ENCODE results near the gene RAB23.
A peak's percentile ranks its signal among the peaks of the same experiment; 100 is the strongest.
"Not testable (repeated sequence)": the region's sequence is repeated elsewhere in the genome, so short reads cannot be mapped to it uniquely, and the experiment has no call there.

The RAB23 gene

DNA sequence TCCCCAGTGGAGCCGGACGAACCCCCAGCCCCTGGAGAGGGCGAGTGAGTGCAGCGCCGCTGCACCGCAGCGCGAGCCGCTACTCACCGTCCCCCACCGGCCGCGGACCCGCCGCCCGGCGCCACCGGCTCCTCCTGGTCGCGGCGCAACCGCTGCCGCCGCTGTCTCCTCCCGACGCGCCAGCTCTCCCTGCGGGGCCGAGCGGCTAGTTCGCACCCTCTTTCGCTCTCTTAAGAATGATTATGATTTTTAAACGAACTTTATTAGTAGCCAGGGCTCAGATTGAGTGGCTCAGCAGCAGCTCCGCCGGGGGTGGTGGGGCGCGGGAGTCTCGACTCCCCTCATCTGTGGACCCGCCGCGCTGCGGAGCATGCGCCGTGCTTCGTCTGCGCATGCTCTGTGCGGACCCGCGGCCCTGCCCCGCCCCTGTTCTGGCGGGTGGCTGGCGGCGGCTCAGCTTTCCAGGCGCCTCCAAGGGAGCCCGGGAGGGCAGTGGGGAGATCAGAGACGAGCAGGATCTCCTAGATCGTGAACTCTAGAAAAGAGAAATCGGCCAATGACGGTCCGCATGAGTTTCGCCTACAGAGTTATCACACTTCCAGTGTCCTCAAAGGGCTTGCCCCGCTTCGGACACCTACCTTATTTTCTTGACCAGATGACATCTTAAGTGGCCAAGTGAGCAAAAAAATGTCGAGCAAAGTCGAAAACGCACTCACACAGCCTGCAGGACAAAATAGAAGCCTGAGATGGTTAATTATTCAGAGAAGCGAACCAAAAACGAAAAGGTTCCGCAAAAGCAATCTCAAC, at the start of gene RAB23:
TSS of gene RAB23 (minus strand) at position 372 of the 807 bp plus-strand sequence. CDS start 11,927 bp downstream, outside the sequence.
- DNase-seq: peak; percentile 86

DNA sequence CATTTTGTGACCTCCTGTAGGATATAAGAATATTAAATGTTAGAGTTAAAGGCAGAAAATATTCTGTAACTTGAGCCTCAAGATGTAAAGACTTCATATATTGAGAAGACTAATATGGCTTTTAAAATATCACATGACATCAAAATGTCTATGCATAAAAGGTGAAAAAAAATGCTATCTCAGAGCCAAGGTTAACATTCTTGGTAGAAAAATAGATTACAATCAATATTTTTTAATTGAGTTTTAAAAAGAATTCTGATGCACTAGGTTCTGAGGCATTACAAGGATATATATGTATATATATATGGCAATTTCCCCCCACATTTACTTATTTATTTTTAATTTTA, 46.2 kb upstream of the RAB23 start:
- no peak for DNase-seq

DNA sequence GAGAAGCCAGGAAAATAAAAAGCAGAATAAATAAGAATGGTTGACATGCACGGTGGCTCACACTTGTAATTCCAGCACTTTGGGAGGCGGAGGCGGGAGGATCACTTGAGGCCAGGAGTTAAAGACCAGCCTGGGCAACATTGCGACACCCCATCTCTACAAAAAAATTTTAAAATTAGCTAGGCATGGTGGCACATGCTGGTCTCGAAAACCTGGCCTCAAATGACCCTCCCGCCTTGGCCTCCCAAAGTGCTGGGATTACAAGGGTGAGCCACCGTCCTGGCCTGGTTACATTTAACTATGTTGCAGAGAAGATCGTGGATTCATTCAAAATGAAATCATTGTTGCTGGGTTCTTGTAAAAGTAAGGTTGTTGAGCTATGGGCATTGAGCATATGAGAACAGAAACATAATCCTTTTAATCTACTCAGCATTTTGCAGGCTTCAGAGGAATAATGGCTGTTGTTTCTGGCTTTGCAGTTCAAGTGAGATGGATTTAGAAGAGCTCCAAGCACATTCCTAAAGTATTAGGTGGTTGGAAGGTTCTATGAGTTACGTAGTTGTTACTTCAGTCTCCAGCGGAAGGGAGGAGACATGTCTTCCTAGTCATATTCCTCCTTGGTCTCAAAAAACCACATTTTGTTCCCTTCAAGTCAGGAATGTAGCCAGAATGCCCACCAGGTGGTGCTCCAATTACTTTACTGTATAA, 45.6 kb upstream of the RAB23 start:
- peak; percentile 60 for DNase-seq

DNA sequence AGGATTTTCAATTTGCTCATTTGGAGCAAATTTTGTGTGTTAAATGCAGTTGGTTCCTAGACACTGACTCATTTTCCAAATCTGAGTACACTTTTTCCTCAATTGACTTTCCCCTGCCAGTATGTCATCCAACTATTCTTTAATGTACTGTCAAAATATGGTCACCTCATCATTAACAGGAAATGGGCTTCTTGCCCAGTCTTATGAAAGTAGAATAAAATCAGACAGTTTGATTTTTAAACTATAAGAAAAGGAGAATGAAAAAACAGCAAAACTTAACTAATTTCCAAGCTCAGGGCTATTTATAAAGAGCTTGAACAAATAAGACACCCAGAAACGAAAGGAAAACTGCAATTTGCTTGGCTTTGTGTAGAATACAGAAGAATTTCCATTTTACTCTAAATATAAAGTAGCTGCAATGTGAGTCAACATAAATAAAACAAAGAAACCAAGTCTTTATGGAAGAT, 43.7 kb upstream of the RAB23 start:
- peak; percentile 23 for DNase-seq

DNA sequence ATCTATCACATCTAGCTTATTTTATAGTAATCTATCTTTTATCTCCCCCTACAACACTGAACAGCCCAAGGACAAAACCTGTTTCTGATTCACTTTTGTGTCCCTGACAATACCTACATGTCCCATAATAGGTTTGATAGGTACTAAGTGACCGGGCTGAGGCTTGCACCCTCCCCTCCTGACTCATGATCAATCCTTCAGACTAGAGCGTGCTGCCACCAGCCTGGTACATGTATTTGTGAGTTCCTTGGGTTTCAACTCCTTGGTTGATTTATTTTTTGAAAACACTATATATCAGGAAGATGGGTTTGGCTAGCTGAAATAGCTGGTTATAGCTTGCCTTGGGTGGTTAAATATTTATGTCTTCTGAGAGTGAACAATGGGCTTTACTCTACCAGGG, 41.6 kb upstream of the RAB23 start:
- no peak for DNase-seq

DNA sequence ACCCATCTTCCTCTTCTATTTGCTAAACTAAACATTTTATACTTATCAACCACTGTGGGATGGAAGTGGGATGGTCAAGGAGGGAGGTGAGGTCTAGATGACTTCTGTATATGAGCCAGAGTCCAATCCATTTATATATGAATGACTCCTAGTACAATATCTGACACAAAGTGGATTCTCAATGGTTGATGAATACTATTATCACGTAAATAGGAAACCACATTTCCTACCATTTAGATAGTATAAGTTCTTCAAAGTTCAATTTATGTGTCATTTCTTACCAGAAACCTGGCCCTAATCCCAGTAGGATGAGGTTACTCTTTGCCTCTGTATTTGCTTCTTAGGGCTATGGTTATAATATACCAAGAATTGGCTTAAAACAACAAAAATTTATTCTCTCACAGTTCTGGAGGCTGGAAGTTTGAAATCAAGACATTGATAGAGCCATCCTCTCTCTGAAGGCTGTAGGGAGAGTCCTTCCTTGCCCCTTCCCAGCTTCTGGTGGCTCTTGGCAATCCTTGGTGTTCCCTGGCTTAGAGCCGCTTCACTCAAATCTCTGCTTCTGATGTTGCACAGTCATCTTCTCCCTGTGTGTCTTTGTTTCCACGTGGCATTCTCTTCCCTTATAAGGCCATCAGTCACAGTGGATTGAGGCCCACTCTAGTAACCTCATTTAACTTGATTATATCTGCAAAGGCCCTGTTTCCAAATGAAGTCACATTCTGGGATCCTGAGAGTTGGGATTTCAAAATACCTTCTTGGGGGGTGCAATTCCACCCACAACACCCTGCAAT, 41.0 kb upstream of the RAB23 start:
- no peak for DNase-seq

DNA sequence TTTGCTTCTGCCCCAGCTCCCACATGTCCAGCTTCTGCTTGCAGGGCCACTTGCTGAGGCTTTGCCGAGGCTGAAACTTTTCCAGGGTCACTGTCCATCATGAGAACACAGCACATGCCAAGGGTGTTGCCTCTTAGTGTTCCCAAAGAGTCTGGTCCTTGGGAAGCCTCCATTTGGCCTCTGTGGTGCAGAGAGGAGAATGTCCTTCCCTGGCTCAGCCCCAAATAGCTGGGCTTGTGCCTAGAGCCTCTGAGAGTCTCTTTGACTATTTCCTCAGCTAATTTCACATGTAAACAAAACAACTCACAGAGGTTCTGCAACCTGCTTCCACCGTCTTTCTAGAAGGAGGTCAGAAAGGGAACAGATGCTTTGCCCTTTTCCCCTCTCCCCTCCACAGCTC, 40.4 kb upstream of the RAB23 start:
- no peak for DNase-seq

DNA sequence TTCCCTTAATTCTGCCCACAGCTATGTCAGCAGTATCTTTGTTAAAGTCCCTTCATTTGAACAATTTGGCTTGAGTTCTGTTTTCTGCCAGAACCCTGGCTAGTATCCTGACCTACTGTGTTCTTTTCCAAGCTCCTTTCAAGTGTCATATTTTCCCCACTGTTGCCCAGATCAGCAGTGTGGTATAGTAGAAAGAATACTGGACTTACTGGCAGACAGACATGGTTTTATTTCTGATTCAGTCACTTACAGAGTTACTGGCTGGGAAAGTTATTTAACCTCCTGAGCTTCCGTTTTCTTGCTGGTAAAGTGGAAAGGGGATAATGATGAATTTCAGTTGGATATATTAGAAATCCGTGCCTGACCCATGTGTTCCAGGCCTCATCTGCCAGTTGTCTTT, 39.8 kb upstream of the RAB23 start:
- DNase-seq: no peak

DNA sequence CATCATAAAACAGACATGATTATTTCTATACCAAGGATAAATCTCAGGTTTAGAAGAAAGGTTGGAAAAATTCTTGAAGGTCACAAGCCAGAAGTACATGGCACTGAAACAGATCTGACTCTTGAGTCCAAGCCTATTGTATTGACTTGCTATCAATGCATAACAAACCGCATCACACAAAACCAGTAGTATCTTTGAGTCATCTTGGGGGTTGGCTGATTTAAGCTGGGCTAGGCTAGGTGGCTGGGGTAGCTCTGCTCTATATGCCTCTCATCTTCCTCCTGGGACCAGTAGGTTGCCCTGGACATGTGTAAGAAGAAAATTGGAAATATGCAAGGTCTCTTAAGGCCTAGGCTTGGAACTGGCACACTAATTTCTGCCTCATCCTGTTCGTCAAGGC, 37.0 kb upstream of the RAB23 start:
- DNase-seq: no peak

DNA sequence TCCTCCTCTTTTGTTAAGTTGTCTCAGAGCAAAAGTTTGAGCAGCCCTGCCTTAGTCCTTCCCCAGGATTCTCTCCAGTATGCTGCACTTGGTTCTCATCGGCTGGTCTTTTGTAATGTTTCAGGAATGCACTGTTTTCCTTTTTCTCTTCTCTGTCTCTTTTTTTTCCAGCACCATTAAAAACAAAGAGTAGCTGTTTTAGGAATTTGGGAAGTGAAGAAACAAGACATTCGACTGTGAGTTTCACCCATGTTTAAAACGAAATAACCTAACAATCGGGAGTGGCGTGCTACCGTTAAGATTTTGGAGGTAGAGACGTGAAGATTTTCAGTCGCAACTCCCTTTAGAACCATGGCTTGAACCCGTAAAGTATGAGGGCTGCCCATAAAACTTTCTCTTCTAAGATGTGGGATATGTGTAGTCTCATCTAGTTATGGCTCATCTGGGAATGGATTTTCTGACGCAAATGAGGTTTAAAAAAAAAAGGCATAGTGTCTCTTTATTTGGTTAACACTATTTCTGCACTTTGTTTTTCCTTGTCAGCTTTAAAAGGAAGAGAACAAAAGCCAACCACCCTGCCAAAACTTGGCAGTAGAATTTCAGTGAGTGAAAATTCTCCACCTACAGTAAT, 35.9 kb upstream of the RAB23 start:
- DNase-seq: no peak

DNA sequence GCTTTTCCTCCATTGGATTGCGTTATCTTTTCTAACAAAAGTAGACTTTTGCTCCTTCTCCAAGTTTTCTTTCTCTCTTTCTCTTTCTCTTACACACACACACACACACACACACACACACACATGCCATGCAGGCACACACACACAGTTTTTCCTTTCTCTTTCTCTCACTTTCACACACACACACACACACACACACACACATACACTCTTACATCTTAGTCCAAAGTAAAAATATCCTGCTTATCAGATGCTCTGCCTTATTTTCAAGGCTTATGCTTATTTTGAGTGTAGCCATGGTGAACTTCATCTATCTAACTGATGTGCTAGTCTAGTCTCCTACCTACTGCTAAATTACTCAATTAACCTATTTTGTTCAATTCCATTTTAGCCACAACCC, 34.4 kb upstream of the RAB23 start:
- no peak for DNase-seq

DNA sequence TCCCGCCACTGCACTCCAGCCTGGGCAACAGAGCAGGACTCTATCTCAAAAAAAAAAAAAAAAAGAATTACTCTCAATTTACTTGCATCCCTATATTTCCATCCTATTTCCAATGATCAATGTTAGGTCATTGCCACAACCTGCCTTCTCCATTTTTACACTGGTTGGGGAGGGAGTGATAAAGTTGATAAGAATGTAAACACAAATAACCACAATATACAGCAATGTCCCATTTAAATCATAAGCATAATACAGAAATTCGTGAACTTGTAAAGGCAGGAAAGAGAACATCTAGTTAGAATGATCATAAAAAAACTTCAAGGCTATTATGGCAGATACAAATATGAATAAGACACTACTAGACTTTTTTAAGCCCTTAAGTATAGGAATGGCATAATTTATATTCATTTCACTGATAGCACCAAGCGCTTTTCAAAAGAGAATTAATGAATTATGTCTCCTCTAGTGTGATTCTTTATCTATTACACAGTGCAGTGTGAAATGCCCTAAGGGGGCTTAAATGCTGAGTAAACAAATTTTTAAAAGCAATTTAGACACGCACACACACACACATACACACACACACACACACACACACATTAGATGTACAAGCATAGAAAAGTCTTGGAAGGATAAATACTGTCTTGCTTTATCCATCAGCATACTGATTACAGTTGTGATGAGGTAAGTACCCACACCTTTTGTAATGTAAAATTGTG, 33.5 kb upstream of the RAB23 start:
- DNase-seq: no peak

DNA sequence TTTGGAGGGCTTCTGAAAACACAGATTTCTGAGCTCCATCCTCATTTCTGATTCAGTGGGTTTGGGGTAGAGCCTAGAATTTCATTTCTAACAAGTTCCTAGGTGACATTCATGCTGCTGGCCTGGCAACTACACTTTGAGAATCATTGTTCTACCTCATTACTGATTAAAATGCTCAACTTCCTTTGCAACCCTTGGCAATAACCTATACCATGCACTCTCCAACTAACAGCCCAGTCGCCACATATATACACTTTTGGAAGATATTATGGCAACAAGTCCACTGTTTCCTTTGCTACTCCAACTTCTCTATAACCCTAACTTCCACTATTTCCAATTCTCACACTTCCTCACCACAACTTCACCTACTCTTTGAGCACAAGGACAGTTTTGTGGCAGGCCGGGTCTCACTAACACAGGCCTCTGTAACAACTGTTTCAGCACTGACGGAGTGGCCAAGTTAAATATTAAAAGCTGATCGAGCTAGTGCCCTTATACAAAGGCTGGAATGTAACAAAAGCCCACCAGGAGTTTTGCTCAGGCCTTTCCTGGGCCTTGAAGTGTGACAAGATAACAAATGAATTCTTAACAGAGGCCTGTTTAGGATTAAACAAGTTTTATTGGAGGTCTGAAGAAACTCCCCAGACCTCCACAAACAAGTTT, 32.1 kb upstream of the RAB23 start:
- DNase-seq: no peak

DNA sequence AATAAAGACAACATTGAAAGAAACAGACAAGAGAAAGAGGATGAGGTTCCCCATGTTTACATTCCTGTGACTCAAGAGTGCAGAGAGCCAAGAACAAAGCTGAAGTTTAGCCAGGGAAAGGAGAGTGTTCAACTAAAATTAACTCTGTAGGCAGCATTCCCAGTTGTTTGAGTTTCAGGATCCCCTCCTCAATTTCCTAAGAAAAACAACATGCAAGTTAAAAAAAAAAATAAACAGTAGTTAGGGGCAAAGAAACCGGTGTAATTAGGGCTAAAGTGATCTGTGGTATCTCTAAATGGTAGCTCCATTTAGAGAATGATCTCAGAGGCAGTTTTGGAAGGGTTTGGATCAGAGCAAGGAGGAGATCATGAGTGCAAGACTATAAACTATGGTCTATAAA, 30.9 kb upstream of the RAB23 start:
- no peak for DNase-seq

DNA sequence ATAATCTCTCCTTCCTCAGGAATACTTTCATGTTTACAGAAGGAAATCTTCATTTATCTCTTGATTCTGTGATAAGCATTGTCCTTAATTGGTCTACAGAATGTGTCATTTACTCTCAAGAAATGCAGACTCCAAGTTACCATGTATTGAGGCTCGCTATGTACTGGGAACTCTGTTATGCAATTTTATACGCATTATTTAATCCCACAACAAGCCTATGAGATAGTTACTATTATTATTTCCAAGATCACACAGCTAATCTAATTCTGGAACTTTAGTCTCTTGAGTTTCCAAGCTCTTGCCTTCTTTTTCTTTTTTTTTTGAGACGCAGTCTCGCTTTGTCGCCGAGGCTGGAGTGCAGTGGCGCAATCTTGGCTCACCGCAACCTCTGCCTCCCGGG, 30.0 kb upstream of the RAB23 start:
- no peak for DNase-seq

DNA sequence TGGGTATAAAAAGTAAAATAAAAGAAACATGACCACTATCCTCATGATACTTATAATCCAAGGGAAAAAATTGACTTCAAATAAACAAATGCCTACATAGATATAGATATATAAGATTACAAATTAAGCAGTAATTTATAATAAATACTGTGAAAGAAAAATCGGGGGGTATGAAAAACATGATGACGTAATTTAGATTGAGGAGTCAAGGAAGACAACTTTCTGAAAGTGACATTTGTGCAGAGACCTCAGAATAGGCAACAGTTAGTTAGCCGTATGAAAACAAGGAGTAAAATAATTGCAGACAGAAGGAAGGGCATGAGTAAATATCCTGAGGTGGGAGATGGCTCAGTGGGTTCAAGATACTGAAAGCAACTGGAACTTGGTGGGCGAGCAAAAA, 28.2 kb upstream of the RAB23 start:
- DNase-seq: no peak

DNA sequence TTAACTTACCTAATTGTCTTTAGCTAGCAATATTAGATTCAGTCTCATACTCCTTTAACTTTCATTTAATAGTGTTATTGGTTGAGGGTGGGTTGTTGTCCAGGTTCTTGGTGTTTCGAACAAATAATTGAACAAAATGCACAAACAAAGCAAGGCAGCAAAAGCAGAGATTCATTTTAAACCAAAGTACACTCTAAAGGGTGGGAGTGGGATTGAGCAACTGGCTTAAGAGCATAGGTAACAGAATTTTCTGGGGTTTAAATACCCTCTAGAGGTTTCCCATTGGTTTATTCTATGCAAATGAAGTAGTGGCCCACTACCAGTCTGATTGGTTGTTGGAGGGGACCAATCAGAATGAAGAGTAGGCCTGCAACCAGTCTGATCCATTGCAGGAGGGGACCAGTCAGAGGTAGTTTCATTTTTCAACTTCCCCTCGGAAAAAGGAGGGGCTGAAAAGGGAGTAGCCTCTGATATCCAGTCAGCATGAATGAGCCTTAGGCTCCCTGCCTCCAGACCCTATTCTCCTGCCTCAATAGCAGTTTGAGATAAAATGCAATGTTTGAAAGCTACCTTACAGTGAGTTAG, 26.3 kb upstream of the RAB23 start:
- no peak for DNase-seq

DNA sequence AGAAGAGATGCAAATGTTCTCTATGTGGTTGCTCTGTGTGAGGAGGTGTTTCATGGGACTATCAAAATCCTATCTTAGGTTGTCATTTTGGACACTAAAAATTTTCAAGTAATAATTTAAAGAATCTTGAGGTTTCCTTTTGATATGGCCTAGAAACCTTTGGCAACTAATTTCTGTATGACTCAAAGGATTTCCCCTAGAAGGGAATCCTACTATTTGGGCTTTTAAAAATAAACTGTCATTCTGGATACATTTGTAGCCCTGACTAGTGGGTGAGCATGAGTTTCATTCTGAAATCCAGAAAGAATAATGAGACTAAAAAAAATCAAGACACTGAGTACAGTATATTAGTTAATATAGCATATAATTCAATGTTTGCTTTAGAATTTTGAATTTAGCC, 25.5 kb upstream of the RAB23 start:
- no peak for DNase-seq

DNA sequence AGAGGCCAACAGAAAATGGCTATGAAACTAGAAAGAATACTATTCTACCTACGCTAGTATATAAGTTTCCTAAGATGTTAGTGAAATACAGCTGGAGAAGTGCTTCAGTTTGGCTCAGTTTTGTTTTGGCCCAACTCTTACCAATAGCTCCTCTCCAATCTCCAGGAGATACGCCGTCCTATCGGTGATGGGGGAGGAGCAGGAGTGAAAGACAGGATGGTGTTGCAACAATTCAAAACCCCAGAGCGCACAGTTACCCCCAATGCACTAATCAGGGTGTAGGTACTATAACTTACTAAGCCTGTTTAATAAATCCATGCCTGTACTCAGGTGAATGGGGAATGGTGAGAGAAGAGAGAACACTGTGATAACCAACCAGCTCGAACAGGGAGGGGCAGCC, 24.2 kb upstream of the RAB23 start:
- no peak for DNase-seq

DNA sequence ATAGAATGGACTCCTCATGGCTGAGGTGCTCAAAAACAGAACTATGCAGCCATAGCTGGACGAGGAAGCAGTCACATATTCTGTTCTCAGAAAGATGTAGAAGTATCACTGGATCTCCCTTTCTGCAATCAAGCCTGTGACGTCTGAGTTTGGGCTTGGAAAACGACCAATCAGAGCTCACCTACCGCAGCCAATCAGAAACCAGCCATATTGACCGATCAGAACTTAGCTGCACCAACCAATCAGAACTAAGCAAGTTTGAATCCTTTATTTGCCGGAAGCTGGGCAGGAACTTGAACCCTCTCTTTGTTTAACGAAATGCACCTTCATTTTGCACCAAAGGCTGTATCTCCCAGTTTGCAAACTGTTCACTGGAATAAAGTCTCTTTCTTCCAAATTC, 21.8 kb upstream of the RAB23 start:
- DNase-seq: no peak

DNA sequence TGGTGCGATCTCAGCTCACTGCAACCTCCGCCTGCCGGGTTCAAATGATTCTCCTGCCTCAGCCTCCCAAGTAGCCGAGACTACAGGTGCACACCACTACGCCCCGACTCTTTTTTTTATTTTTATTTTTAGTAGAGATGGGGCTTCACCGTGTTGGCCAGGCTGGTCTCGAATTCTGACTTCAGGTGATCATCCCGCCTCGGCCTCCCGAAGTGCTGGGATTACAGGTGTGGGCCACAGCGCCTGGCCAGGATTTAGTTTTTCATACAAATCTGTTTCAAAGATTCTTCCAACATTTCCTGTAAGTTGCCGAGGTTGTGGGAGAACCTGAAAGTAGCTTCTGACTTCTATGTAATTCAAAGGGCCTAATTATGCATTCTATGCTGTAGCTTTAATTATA, 21.4 kb upstream of the RAB23 start:
- DNase-seq: not testable (repeated sequence)

DNA sequence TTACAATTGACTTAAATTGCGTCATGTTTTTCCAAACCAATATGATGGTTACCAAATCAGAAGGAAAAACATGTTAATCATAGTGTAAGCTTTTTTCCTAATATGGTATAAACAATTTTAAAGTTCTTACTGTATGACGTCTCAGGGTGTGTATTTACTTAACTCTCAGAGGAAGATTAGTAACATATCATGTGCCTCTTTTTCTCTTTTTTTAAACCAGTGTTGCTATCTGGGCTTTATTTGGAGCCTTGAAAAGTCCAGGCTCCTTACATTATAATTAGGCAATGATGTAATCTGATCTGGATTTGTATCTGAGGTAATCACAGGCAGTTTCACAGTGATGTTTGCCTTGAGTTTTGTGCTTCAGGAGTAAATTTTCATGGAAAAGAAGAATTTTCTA, 20.4 kb upstream of the RAB23 start:
- no peak for DNase-seq

Measured in RPMI8226 (cell line).